Measurements from ENCODE around the gene DDX42. TPM values are rescaled to one million over a fixed set of nuclear protein-coding genes. Genes with fewer than 3 reads are reported as not detected.
A peak's percentile ranks its signal among the peaks of the same experiment; 100 is the strongest.

The DDX42 gene
- total and polyA plus RNA-seq, 9 of the 15 experiments (the other 6 are each of a cell fraction or from before 2014, with no cell fraction given), result 16.5 to 149 (median 87.6) TPM

- no peak for TF ChIP-seq ZBTB2 (IDR thresholded peaks at IDR 0.05)
- TF ChIP-seq SMARCA4 (IDR thresholded peaks at IDR 0.05), result peak; percentile 35; the same call in 1 of the 2 replicates
- no peak for TF ChIP-seq BRD9 (IDR thresholded peaks at IDR 0.05; ENCODE audit: low read depth, partially characterized antibody)
- TF ChIP-seq RNF219 (CRISPR knock-in tag; IDR thresholded peaks at IDR 0.05), result no peak
- no peak for TF ChIP-seq ZFX (CRISPR knock-in tag; IDR thresholded peaks at IDR 0.05)
- TF ChIP-seq SFPQ (IDR thresholded peaks at IDR 0.05; ENCODE audit: low read depth, low read length), result no peak
- TF ChIP-seq TFAM (CRISPR knock-in tag; conservative IDR thresholded peaks at IDR 0.05), result no peak
- no peak for TF ChIP-seq NR1H2 (CRISPR knock-in tag; IDR thresholded peaks at IDR 0.05)
- 0 out of 2 replicates have a peak, but pooled peaks have one; percentile 4 for TF ChIP-seq PKNOX1 (IDR thresholded peaks at IDR 0.05)
- TF ChIP-seq ELF2 (CRISPR knock-in tag; IDR thresholded peaks at IDR 0.05), result no peak
- no peak for TF ChIP-seq KDM2B (CRISPR knock-in tag; IDR thresholded peaks at IDR 0.05)
- no peak for TF ChIP-seq ATF2 (CRISPR knock-in tag; IDR thresholded peaks at IDR 0.05)
- no peak for TF ChIP-seq ZNF124 (CRISPR knock-in tag; IDR thresholded peaks at IDR 0.05)
- TF ChIP-seq PCBP2 (IDR thresholded peaks at IDR 0.05; ENCODE audit: low read depth, low read length, poor library complexity, severe bottlenecking), result no peak
- no peak for TF ChIP-seq MYNN (IDR thresholded peaks at IDR 0.05)
- TF ChIP-seq MYNN (CRISPR knock-in tag; IDR thresholded peaks at IDR 0.05), result no peak
- no peak for TF ChIP-seq ZNF740 (CRISPR knock-in tag; IDR thresholded peaks at IDR 0.05)
- no peak for TF ChIP-seq ZNF740 (tag; IDR thresholded peaks at IDR 0.05)
- TF ChIP-seq CHD1 (IDR thresholded peaks at IDR 0.05; ENCODE audit: low read length), result no peak
- no peak for TF ChIP-seq SUPT5H (IDR thresholded peaks at IDR 0.05)
Measured at GRCh38 chr17:63834431-63835166, 60.6 kb downstream of the DDX42 start (continued).
